Trophoblast cell (in vitro differentiated cells and primary cell): ENCODE data around the gene GIMAP8.

Source experiments
- DNase-seq, 2 donors: peaks; one replicate each; pipeline ENCODE4 v3.0.0-alpha.2; 2016
- H2AFZ ChIP-seq: 2 replicates; pipeline ENCODE4 v1.6.1; 2013; ENCODE audit warnings: low read length, moderate library complexity, mild to moderate bottlenecking; ENCODE audit not compliant: insufficient read depth, poor library complexity
- H2AK5ac ChIP-seq: 2 replicates; pipeline ENCODE4 v1.6.1; 2013; ENCODE audit warnings: mild to moderate bottlenecking, low read length
- H2BK120ac ChIP-seq: 2 replicates; pipeline ENCODE4 v1.6.1; 2013; ENCODE audit warnings: low read length, mild to moderate bottlenecking, moderate library complexity; ENCODE audit not compliant: insufficient read depth, poor library complexity
- H2BK12ac ChIP-seq: 2 replicates; pipeline ENCODE4 v1.6.1; 2013; ENCODE audit warnings: mild to moderate bottlenecking, low read length, moderate library complexity
- H2BK5ac ChIP-seq: 2 replicates; pipeline ENCODE4 v1.6.1; 2013; ENCODE audit warnings: low read length, low read depth, moderate library complexity, mild to moderate bottlenecking; ENCODE audit not compliant: poor library complexity
- H3K14ac ChIP-seq: 2 replicates; pipeline ENCODE4 v1.6.1; 2013; ENCODE audit warnings: mild to moderate bottlenecking, low read length
- H3K18ac ChIP-seq: 2 replicates; pipeline ENCODE4 v1.6.1; 2013; ENCODE audit warnings: mild to moderate bottlenecking, low read length
- H3K23ac ChIP-seq: 2 replicates; pipeline ENCODE4 v1.6.1; 2013; ENCODE audit warnings: low read length
- H3K27ac ChIP-seq: 2 replicates; pipeline ENCODE4 v1.5.1; 2013; ENCODE audit warnings: low read depth, mild to moderate bottlenecking, inconsistent platforms, low read length, moderate library complexity
- H3K27me3 ChIP-seq: 2 replicates; pipeline ENCODE4 v1.6.1; 2013; ENCODE audit warnings: inconsistent platforms, mild to moderate bottlenecking, low read length, moderate library complexity; ENCODE audit not compliant: insufficient read depth
- H3K36me3 ChIP-seq, 2 experiments: 1 replicate in 1 of 2; 2 replicates in 1 of 2; pipeline ENCODE4 v1.6.1; 2013; ENCODE audit warnings: low read length in 2 of 2, mild to moderate bottlenecking in 2 of 2, moderate library complexity in 1 of 2; ENCODE audit not compliant: insufficient read depth in 2 of 2, control insufficient read depth in 1 of 2
- H3K4ac ChIP-seq: 2 replicates; pipeline ENCODE4 v1.6.1; 2013; ENCODE audit warnings: low read depth, mild to moderate bottlenecking, low read length, moderate library complexity
- H3K4me1 ChIP-seq, 2 experiments: 1 replicate in 1 of 2; 2 replicates in 1 of 2; pipeline ENCODE4 v1.6.1; 2013; ENCODE audit warnings: low read length in 2 of 2, mild to moderate bottlenecking in 2 of 2, moderate library complexity in 1 of 2; ENCODE audit not compliant: insufficient read depth in 2 of 2, control insufficient read depth in 1 of 2
- H3K4me2 ChIP-seq: 2 replicates; pipeline ENCODE4 v1.6.1; 2013; ENCODE audit warnings: inconsistent platforms, mild to moderate bottlenecking, low read length, moderate library complexity
- H3K4me3 ChIP-seq: 2 replicates; pipeline ENCODE4 v1.5.1; 2013; ENCODE audit warnings: mild to moderate bottlenecking, low read depth, low read length, inconsistent platforms
- H3K79me1 ChIP-seq: one replicate; pipeline ENCODE4 v1.6.1; 2013; ENCODE audit warnings: low read length
- H3K79me2 ChIP-seq: 2 replicates; pipeline ENCODE4 v1.6.1; 2013; ENCODE audit warnings: low read length, mild to moderate bottlenecking; ENCODE audit not compliant: control insufficient read depth, insufficient read depth, poor library complexity
- H3K9ac ChIP-seq: 2 replicates; pipeline ENCODE4 v1.6.1; 2013; ENCODE audit warnings: mild to moderate bottlenecking, low read length
- H3K9me3 ChIP-seq: 2 replicates; pipeline ENCODE4 v1.6.1; 2013; ENCODE audit warnings: low read depth, mild to moderate bottlenecking, control low read depth, inconsistent platforms, low read length; ENCODE audit not compliant: insufficient read depth
- H4K12ac ChIP-seq: 2 replicates; pipeline ENCODE4 v1.6.1; 2013; ENCODE audit warnings: low read depth, mild to moderate bottlenecking, low read length, moderate library complexity
- H4K8ac ChIP-seq: 2 replicates; pipeline ENCODE4 v1.6.1; 2013; ENCODE audit warnings: low read depth, mild to moderate bottlenecking, low read length, moderate library complexity
- H4K91ac ChIP-seq: one replicate; pipeline ENCODE4 v1.6.1; 2013; ENCODE audit warnings: low read depth, mild to moderate bottlenecking, low read length, moderate library complexity
- WGBS: extraction: QIAGEN DNeasy Blood & Tissue Kit; methylation state at CpG from one replicate; pipeline ENCODE4 v1.1.7; 2013; ENCODE audit warnings: missing lambda C conversion rate; ENCODE audit not compliant: insufficient read length, insufficient coverage; ENCODE audit errors: extremely low coverage; 5-methylcytosine and 5-hydroxymethylcytosine counted together

The GIMAP8 gene

DNA sequence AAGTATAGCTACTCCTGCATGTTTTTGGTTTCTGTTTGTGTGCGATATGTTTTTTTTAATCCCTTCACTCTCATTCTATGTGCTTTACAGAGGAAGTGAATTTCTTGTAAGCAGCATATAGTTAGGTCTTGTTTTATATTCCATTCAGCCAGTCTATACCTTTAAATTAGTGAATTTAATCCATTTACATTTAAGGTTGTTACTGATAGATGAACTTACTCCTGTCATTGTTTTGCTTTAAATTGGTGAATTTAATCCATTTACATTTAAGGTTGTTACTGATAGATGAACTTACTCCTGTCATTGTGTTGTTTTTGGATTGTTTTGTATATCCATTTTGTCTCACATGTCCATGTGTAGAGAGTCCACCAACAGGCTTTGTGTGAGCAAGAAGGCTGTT, 11.1 kb downstream of the GIMAP8 start:
- H2AFZ ChIP-seq: no peak overlapping the region
- H4K91ac ChIP-seq: no peak overlapping the region
- no peak overlapping the region for H3K18ac ChIP-seq
- H3K14ac ChIP-seq: no peak overlapping the region
- no peak overlapping the region for H3K23ac ChIP-seq
- no peak overlapping the region for H3K9ac ChIP-seq
- DNase-seq: no peak
- no peaks in the 10 kb centered on the region for H3K36me3 ChIP-seq
- H2BK12ac ChIP-seq: no peak overlapping the region
- H3K4me2 ChIP-seq: no peak overlapping the region
- H2BK5ac ChIP-seq: no peak overlapping the region
- H3K4me3 ChIP-seq: no peak overlapping the region
- WGBS: no CpG with 5 or more reads among the region's 1 CpG
- no peaks in the 10 kb centered on the region for H3K4me1 ChIP-seq
- peaks cover 9% of the 10 kb centered on the region for H3K9me3 ChIP-seq
- H4K12ac ChIP-seq: no peak overlapping the region
- no peaks in the 10 kb centered on the region for H3K27me3 ChIP-seq
- H2AK5ac ChIP-seq: no peak overlapping the region
- no peak overlapping the region for H2BK120ac ChIP-seq
- H3K79me2 ChIP-seq: no peaks in the 10 kb centered on the region
- no peaks in the 10 kb centered on the region for H3K79me1 ChIP-seq
- no peak overlapping the region for H4K8ac ChIP-seq
- H3K4ac ChIP-seq: no peak overlapping the region
- no peak overlapping the region for H3K27ac ChIP-seq

DNA sequence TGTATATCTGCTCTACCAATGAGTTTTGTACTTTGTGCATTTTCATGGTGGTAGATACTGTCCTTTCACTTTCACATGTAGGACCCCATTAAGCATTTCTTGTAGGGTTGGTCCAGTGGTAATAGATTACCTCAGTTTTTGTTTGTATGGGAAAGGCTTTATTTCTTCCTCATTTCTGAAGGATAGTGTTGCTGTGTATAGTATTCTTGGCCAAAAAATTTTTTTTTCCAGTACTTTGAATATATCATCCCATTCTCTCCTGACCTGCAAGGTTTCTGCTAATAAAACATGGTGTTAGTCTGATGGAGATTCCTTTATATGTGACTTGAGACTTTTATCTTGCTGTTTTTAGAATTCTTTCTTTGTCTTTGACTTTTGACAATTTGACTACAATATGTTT, 12.0 kb downstream of the GIMAP8 start:
- no peak overlapping the region for H4K12ac ChIP-seq
- no peak overlapping the region for H3K18ac ChIP-seq
- no peaks in the 10 kb centered on the region for H3K4me1 ChIP-seq
- no peak overlapping the region for H3K27ac ChIP-seq
- no peaks in the 10 kb centered on the region for H3K79me2 ChIP-seq
- H2AK5ac ChIP-seq: no peak overlapping the region
- no peak overlapping the region for H2BK12ac ChIP-seq
- H3K36me3 ChIP-seq: no peaks in the 10 kb centered on the region
- DNase-seq: no peak
- H3K4me3 ChIP-seq: no peak overlapping the region
- H2BK120ac ChIP-seq: no peak overlapping the region
- H3K27me3 ChIP-seq: no peaks in the 10 kb centered on the region
- no peak overlapping the region for H2AFZ ChIP-seq
- no peak overlapping the region for H2BK5ac ChIP-seq
- H4K91ac ChIP-seq: no peak overlapping the region
- H3K14ac ChIP-seq: no peak overlapping the region
- H3K79me1 ChIP-seq: no peaks in the 10 kb centered on the region
- peaks cover 9% of the 10 kb centered on the region for H3K9me3 ChIP-seq
- H3K23ac ChIP-seq: no peak overlapping the region
- no peak overlapping the region for H4K8ac ChIP-seq
- H3K4ac ChIP-seq: no peak overlapping the region
- H3K9ac ChIP-seq: no peak overlapping the region
- H3K4me2 ChIP-seq: no peak overlapping the region

GRCh38 chr7:150463461-150463860, 13.0 kb downstream of the GIMAP8 start:
- H3K79me1 ChIP-seq: no peaks in the 10 kb centered on the region
- H3K23ac ChIP-seq: no peak overlapping the region
- peak overlapping the region; percentile 20 for H3K4me3 ChIP-seq
- no peak overlapping the region for H2BK12ac ChIP-seq
- H2BK5ac ChIP-seq: no peak overlapping the region
- no peak overlapping the region for H4K91ac ChIP-seq
- no peak overlapping the region for H4K8ac ChIP-seq
- H3K9ac ChIP-seq: no peak overlapping the region
- H3K4me2 ChIP-seq: no peak overlapping the region
- no peaks in the 10 kb centered on the region for H3K27me3 ChIP-seq
- H3K9me3 ChIP-seq: peaks cover 6% of the 10 kb centered on the region
- no peak for DNase-seq
- H3K4me1 ChIP-seq: no peaks in the 10 kb centered on the region
- no peak overlapping the region for H3K14ac ChIP-seq
- H3K36me3 ChIP-seq: no peaks in the 10 kb centered on the region
- H3K18ac ChIP-seq: no peak overlapping the region
- H3K79me2 ChIP-seq: no peaks in the 10 kb centered on the region
- no peak overlapping the region for H2BK120ac ChIP-seq
- no CpG with 5 or more reads among the region's 1 CpG for WGBS
- H4K12ac ChIP-seq: no peak overlapping the region
- no peak overlapping the region for H3K27ac ChIP-seq
- H3K4ac ChIP-seq: no peak overlapping the region
- H2AK5ac ChIP-seq: no peak overlapping the region
- no peak overlapping the region for H2AFZ ChIP-seq

GRCh38 chr7:150464962-150465361, 14.5 kb downstream of the GIMAP8 start:
- Histone ChIP-seq H2BK5ac (no peak overlapping the region), H3K4me3 (no peak overlapping the region), H3K27ac (no peak overlapping the region), H4K8ac (no peak overlapping the region), H3K4ac (no peak overlapping the region), H3K4me2 (no peak overlapping the region), H2BK120ac (no peak overlapping the region), H3K18ac (no peak overlapping the region), H2AK5ac (no peak overlapping the region), H3K23ac (no peak overlapping the region), H2AFZ (no peak overlapping the region), H3K27me3 (no peaks in the 10 kb centered on the region), H3K79me1 (no peaks in the 10 kb centered on the region), H3K4me1 (no peaks in the 10 kb centered on the region), H2BK12ac (no peak overlapping the region), H3K14ac (no peak overlapping the region), H3K9me3 (peaks cover 4% of the 10 kb centered on the region), H3K36me3 (no peaks in the 10 kb centered on the region), H3K9ac (no peak overlapping the region), H4K91ac (no peak overlapping the region), H4K12ac (no peak overlapping the region), H3K79me2 (no peaks in the 10 kb centered on the region)
- no CpG with 5 or more reads among the region's 1 CpG for WGBS
- no peak for DNase-seq
